Activated CD8-positive, alpha-beta T cell treated with anti-CD3 and anti-CD28 coated beads for 36 hours (primary cell): ENCODE data around the gene IRF2BP1. TPM values are rescaled to one million over a fixed set of nuclear protein-coding genes. Genes with fewer than 3 reads are reported as not detected.

Experiments
- ATAC-seq: fragments of 200-7000 bp; cut with Tn5 transposase; one replicate; pipeline ENCODE4 v1.10.0; 2021; ENCODE audit warnings: mild to moderate bottlenecking, moderate library complexity
- CTCF ChIA-PET: fragments of 350-600 bp; sonication (Branson Sonifier 250); formaldehyde crosslinking; loops from one replicate; lab custom pipeline; 2021; ENCODE audit warnings: antibody characterized with exemption; lab: Charles Lee
- POLR2A ChIA-PET: fragments of 350-600 bp; sonication (Branson Sonifier 250); formaldehyde crosslinking; loops from one replicate; lab custom pipeline; 2021; ENCODE audit warnings: antibody characterized with exemption; lab: Charles Lee
- DNase-seq: peaks from one replicate; pipeline ENCODE4 v3.0.0-alpha.2; 2020
- H3K27ac Mint-ChIP-seq: one replicate; pipeline ENCODE4 v1.8.0; 2021; ENCODE audit warnings: mild to moderate bottlenecking, mixed read lengths
- H3K27me3 Mint-ChIP-seq: one replicate; pipeline ENCODE4 v1.8.0; 2021; ENCODE audit warnings: mixed read lengths
- H3K36me3 Mint-ChIP-seq: one replicate; pipeline ENCODE4 v1.8.0; 2021; ENCODE audit warnings: low read depth, mixed read lengths
- H3K4me1 Mint-ChIP-seq: one replicate; pipeline ENCODE4 v1.8.0; 2021; ENCODE audit warnings: low read depth, mixed read lengths
- H3K4me3 Mint-ChIP-seq: one replicate; pipeline ENCODE4 v1.8.0; 2021; ENCODE audit warnings: mild to moderate bottlenecking, moderate library complexity, mixed read lengths
- H3K9me3 Mint-ChIP-seq: one replicate; pipeline ENCODE4 v1.8.0; 2021; ENCODE audit warnings: mixed read lengths
- intact Hi-C: fragments of 100-400 bp; cut with micrococcal nuclease; formaldehyde crosslinking; loops from one replicate; pipeline ENCODE4 v1.10.0; 2022
- total RNA-seq, 2 experiments: library from RNA; stranded (reverse); gene quantifications; one replicate each; pipeline ENCODE4 v1.2.3, GENCODE V29; 2021
- TF ChIP-seq, protein P1 (sequence below): fragments of 200-600 bp; IDR thresholded peaks from one replicate; pipeline ENCODE4 v1.8.0; 2022; ENCODE audit warnings: antibody characterized with exemption, mild to moderate bottlenecking

The IRF2BP1 gene
- total RNA-seq, 2 experiments from 2014 or later, result 15.3 to 17.2 TPM

DNA sequence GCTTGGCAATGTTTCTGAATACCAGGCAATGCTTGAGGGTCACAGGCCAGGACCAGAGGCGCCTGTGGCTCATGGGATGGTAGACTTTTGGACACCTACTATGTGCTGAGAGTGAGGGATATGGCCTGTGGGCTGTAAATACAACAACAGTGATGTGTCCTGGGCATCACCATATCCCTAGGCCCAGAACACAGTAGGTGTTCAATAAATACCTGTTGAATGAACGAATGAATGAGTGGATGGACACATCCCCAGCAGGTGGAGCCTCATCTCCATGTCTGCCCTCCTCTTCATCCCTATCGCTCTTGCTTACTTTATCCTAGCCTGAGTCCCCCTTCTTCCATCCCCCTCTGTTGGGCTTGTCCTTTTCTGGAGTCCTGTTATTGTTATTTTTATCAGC lies 45.1 kb upstream of the IRF2BP1 start:
- H3K27me3 Mint-ChIP-seq, result peaks cover 16% of the 10 kb centered on the region
- CTCF ChIA-PET, result interaction anchor here (2.0 kb wide), 1 partner anchor 13 kb away, joined by 5 read pairs; no protein-coding TSS in a partner anchor
- ATAC-seq, result no peak
- H3K4me3 Mint-ChIP-seq, result no peak overlapping the region
- no peak overlapping the region for H3K27ac Mint-ChIP-seq
- TF ChIP-seq, protein P1, sequence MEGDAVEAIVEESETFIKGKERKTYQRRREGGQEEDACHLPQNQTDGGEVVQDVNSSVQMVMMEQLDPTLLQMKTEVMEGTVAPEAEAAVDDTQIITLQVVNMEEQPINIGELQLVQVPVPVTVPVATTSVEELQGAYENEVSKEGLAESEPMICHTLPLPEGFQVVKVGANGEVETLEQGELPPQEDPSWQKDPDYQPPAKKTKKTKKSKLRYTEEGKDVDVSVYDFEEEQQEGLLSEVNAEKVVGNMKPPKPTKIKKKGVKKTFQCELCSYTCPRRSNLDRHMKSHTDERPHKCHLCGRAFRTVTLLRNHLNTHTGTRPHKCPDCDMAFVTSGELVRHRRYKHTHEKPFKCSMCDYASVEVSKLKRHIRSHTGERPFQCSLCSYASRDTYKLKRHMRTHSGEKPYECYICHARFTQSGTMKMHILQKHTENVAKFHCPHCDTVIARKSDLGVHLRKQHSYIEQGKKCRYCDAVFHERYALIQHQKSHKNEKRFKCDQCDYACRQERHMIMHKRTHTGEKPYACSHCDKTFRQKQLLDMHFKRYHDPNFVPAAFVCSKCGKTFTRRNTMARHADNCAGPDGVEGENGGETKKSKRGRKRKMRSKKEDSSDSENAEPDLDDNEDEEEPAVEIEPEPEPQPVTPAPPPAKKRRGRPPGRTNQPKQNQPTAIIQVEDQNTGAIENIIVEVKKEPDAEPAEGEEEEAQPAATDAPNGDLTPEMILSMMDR, result no peak
- intact Hi-C loops, result no loop called here
- DNase-seq, result no peak
- no peaks in the 10 kb centered on the region for H3K36me3 Mint-ChIP-seq
- no peaks in the 10 kb centered on the region for H3K9me3 Mint-ChIP-seq
- POLR2A ChIA-PET, result interaction anchor here (0.9 kb wide), 1 partner anchor 64 kb away, joined by 4 read pairs; the partner anchor contains the start of gene CCDC61
- peaks cover 6% of the 10 kb centered on the region for H3K4me1 Mint-ChIP-seq

DNA sequence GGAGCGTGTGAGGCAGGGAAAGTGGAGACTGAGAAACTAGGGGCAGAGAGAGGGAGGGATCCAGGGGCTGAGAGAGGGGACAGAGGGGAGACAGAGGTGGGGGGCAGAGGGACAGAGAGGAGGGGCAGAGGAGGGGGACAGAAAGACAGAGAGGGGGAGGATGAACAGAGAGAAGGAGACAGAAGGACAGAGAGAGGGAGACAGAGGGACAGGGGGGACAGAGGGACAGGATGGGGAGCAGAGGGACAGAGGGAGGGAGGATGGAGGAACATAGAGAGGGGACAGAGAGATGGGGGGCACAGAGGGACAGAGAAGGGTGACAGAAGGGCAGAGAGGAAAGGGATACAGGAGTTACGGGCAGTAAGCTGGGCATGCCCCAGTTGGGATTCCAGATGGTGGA lies 43.3 kb upstream of the IRF2BP1 start:
- H3K9me3 Mint-ChIP-seq, result no peaks in the 10 kb centered on the region
- ChIA-PET POLR2A (interaction anchor here (0.7 kb wide), 1 partner anchor 25 kb away, joined by 4 read pairs; no protein-coding TSS in a partner anchor), CTCF (no interaction called here)
- ATAC-seq (no peak), DNase-seq (no peak)
- H3K27ac Mint-ChIP-seq, result no peak overlapping the region
- H3K36me3 Mint-ChIP-seq, result no peaks in the 10 kb centered on the region
- peaks cover 7% of the 10 kb centered on the region for H3K27me3 Mint-ChIP-seq
- no peak overlapping the region for H3K4me3 Mint-ChIP-seq
- peaks cover 7% of the 10 kb centered on the region for H3K4me1 Mint-ChIP-seq
- intact Hi-C loops, result no loop called here
- TF ChIP-seq, protein P1, result no peak

DNA sequence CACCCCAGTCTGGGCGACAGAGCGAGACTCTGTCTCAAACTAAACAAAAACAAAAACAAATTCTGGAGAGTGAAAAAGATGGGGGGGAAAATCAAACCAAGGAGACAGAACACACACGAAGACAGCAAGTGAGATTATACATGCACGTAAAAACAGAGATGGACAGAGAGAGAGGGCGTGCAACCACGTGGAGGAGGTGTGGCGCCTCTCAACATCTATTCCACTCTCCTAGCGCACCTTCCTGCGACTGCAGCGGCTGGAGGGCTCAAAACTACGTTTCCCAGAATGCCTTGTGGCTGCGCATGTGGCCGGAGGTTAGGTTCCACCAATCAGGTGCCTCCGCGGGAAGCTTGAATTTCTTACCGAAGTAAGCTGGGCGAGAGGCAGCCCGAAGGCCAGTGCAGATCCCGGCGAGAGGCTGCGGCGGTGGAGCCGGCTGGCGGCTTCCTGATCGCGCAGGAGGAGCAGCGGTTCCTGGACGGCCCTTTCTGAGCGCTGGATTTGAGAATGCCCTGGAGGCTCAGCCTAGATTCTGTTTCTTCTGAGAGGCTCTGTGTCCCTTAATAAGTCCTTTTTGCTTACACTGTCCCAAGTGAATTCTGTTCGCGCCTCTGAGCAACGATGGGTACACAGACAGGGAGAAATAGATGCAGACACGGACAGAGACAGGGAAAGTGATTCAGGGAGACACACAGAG lies 41.8 kb upstream of the IRF2BP1 start:
- CTCF ChIA-PET, result interaction anchor here (1.0 to 2.1 kb wide), 2 partner anchors 25 to 89 kb away, joined by 3 to 7 read pairs; partner anchors contain the start of gene MYPOP
- POLR2A ChIA-PET, result interaction anchor here (1.0 kb wide), 1 partner anchor 12 kb away, joined by 3 read pairs; no protein-coding TSS in a partner anchor
- TF ChIP-seq, protein P1, result no peak
- peaks cover 6% of the 10 kb centered on the region for H3K27me3 Mint-ChIP-seq
- no peaks in the 10 kb centered on the region for H3K36me3 Mint-ChIP-seq
- peak overlapping the region; percentile 73 for H3K4me3 Mint-ChIP-seq
- DNase-seq, result peak; percentile 97
- peak overlapping the region; percentile 45 for H3K27ac Mint-ChIP-seq
- intact Hi-C loops, result no loop called here
- H3K9me3 Mint-ChIP-seq, result no peaks in the 10 kb centered on the region
- peak; percentile 100 for ATAC-seq
- peaks cover 7% of the 10 kb centered on the region for H3K4me1 Mint-ChIP-seq

DNA sequence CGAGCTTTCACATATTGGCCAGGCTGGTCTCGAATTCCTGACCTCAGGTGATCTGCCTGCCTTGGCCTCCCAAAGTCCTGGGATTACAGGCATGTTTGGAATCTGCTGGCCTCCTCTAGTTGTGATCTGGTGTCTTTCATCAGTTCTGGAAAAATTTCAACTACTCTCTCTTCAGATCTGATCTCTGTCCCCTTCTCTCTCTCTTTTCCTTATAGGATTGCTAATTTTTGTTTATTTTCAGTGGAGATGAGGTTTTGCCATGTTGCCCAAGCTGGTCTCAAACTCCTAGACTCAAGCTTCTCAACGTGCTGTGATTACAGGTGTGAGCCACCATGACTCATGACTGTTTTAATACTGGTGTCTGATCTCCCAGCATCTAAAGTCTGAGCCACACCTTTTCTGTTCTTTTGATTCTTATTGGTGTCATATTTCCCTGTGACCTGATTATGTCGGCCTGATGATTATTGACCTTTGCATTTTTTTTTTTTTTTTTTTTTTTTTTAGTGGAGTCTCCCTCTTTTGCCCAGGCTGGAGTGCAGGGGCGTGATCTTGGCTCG lies 39.0 kb upstream of the IRF2BP1 start:
- CTCF ChIA-PET, result interaction anchor here (0.8 kb wide), 1 partner anchor 156 kb away, joined by 3 read pairs; the partner anchor contains the start of gene SIX5
- H3K27me3 Mint-ChIP-seq, result peaks cover 3% of the 10 kb centered on the region

More for the DNA sequence above, 39.0 kb upstream of the IRF2BP1 start:
- intact Hi-C loops, result no loop called here
- TF ChIP-seq, protein P1, result no peak
- no peak for DNase-seq
- POLR2A ChIA-PET, result no interaction called here
- H3K27ac Mint-ChIP-seq, result no peak overlapping the region
- peaks cover 14% of the 10 kb centered on the region for H3K4me1 Mint-ChIP-seq
- ATAC-seq, result no peak
- no peak overlapping the region for H3K4me3 Mint-ChIP-seq
- no peaks in the 10 kb centered on the region for H3K9me3 Mint-ChIP-seq
- H3K36me3 Mint-ChIP-seq, result no peaks in the 10 kb centered on the region
